Measurements from ENCODE around the gene NEDD4L. TPM values are rescaled to one million over a fixed set of nuclear protein-coding genes. Genes with fewer than 3 reads are reported as not detected.

NEDD4L gene
- total and polyA plus RNA-seq, 4 donors = 40.2 to 308 (median 148) TPM

GRCh38 chr18:58300867-58301266 is 256.8 kb downstream of the NEDD4L start:
- Histone ChIP-seq H3K4me3 (no peak overlapping the region), H3K27me3 (ENCODE audit: control insufficient read depth in 3 of 3, insufficient read depth in 3 of 3, low read length in 2 of 3) (no peaks in the 10 kb centered on the region), H3K36me3 (ENCODE audit: control insufficient read depth in 4 of 4, insufficient read depth in 4 of 4, low read length in 4 of 4) (no peaks in the 10 kb centered on the region), H3K4me1 (ENCODE audit: control insufficient read depth in 5 of 5, insufficient read depth in 5 of 5, low read length in 5 of 5) (peaks cover 3 to 41% (median 17%) of the 10 kb centered on the region in 5 donors), H3K9ac (ENCODE audit: insufficient read depth in 1 of 2, low read length in 2 of 2) (no peak overlapping the region), H3K27ac (ENCODE audit: low read depth in 1 of 2, low read length in 1 of 2) (peak overlapping the region in 1 of 2 donors; percentile 9), H3K9me3 (ENCODE audit: control insufficient read depth in 4 of 4, insufficient read depth in 3 of 4, low read length in 3 of 4) (peaks cover 0 to 4% (median 1%) of the 10 kb centered on the region in 4 donors)
- TF ChIP-seq CTCF (IDR thresholded peaks at IDR 0.05; ENCODE audit: control extremely low read depth, extremely low read depth) = no peak
- WGBS, 2 donors = 79 to 89% methylated on average over 4 of the region's 4 CpGs
- DNase-seq = no peak
- ATAC-seq (ENCODE audit: insufficient read depth, low FRiP score) = no peak

GRCh38 chr18:58302811-58303210 is 258.8 kb downstream of the NEDD4L start:
- Histone ChIP-seq H3K36me3 (ENCODE audit: control insufficient read depth in 4 of 4, insufficient read depth in 4 of 4, low read length in 4 of 4) (no peaks in the 10 kb centered on the region), H3K27ac (ENCODE audit: low read depth in 1 of 2, low read length in 1 of 2) (no peak overlapping the region), H3K9ac (ENCODE audit: insufficient read depth in 1 of 2, low read length in 2 of 2) (no peak overlapping the region), H3K9me3 (ENCODE audit: control insufficient read depth in 4 of 4, insufficient read depth in 3 of 4, low read length in 3 of 4) (peaks cover 0 to 5% (median 3%) of the 10 kb centered on the region in 4 donors), H3K4me3 (no peak overlapping the region), H3K4me1 (ENCODE audit: control insufficient read depth in 5 of 5, insufficient read depth in 5 of 5, low read length in 5 of 5) (peaks cover 3 to 43% (median 14%) of the 10 kb centered on the region in 5 donors), H3K27me3 (ENCODE audit: control insufficient read depth in 3 of 3, insufficient read depth in 3 of 3, low read length in 2 of 3) (no peaks in the 10 kb centered on the region)
- no peak for ATAC-seq (ENCODE audit: insufficient read depth, low FRiP score)
- WGBS, 2 donors = 87 to 88% methylated on average over 5 of the region's 5 CpGs
- no peak for DNase-seq
- no peak for TF ChIP-seq CTCF (IDR thresholded peaks at IDR 0.05; ENCODE audit: control extremely low read depth, extremely low read depth)

- WGBS, 2 donors = 44 to 75% methylated on average over 3 of the region's 3 CpGs
- H3K4me1 ChIP-seq (ENCODE audit: control insufficient read depth in 5 of 5, insufficient read depth in 5 of 5, low read length in 5 of 5) = peaks cover 3 to 40% (median 12%) of the 10 kb centered on the region in 5 donors
- TF ChIP-seq CTCF (IDR thresholded peaks at IDR 0.05; ENCODE audit: control extremely low read depth, extremely low read depth) = no peak
- no peak overlapping the region for H3K9ac ChIP-seq (ENCODE audit: insufficient read depth in 1 of 2, low read length in 2 of 2)
- H3K4me3 ChIP-seq = no peak overlapping the region
- H3K9me3 ChIP-seq (ENCODE audit: control insufficient read depth in 4 of 4, insufficient read depth in 3 of 4, low read length in 3 of 4) = peaks cover 0 to 5% (median 3%) of the 10 kb centered on the region in 4 donors
- H3K27me3 ChIP-seq (ENCODE audit: control insufficient read depth in 3 of 3, insufficient read depth in 3 of 3, low read length in 2 of 3) = no peaks in the 10 kb centered on the region
- no peaks in the 10 kb centered on the region for H3K36me3 ChIP-seq (ENCODE audit: control insufficient read depth in 4 of 4, insufficient read depth in 4 of 4, low read length in 4 of 4)
- DNase-seq (no peak), ATAC-seq (ENCODE audit: insufficient read depth, low FRiP score) (no peak)
- peak overlapping the region in 1 of 2 donors; percentile 41 for H3K27ac ChIP-seq (ENCODE audit: low read depth in 1 of 2, low read length in 1 of 2)
Measured at GRCh38 chr18:58303363-58303762, 259.3 kb downstream of the NEDD4L start.

GRCh38 chr18:58305792-58306191 is 261.8 kb downstream of the NEDD4L start:
- 94 to 99% methylated on average over 3 of the region's 3 CpGs for WGBS, 2 donors
- H3K36me3 ChIP-seq (ENCODE audit: control insufficient read depth in 4 of 4, insufficient read depth in 4 of 4, low read length in 4 of 4) = no peaks in the 10 kb centered on the region
- peaks cover 0 to 22% (median 10%) of the 10 kb centered on the region in 5 donors for H3K4me1 ChIP-seq (ENCODE audit: control insufficient read depth in 5 of 5, insufficient read depth in 5 of 5, low read length in 5 of 5)
- no peak overlapping the region for H3K27ac ChIP-seq (ENCODE audit: low read depth in 1 of 2, low read length in 1 of 2)
- H3K9ac ChIP-seq (ENCODE audit: insufficient read depth in 1 of 2, low read length in 2 of 2) = no peak overlapping the region
- no peak for TF ChIP-seq CTCF (IDR thresholded peaks at IDR 0.05; ENCODE audit: control extremely low read depth, extremely low read depth)
- H3K4me3 ChIP-seq = no peak overlapping the region
- H3K27me3 ChIP-seq (ENCODE audit: control insufficient read depth in 3 of 3, insufficient read depth in 3 of 3, low read length in 2 of 3) = no peaks in the 10 kb centered on the region
- DNase-seq (no peak), ATAC-seq (ENCODE audit: insufficient read depth, low FRiP score) (no peak)
- peaks cover 0 to 5% (median 3%) of the 10 kb centered on the region in 4 donors for H3K9me3 ChIP-seq (ENCODE audit: control insufficient read depth in 4 of 4, insufficient read depth in 3 of 4, low read length in 3 of 4)

All from lung (tissue), 12 donors.